Activated naive CD4-positive, alpha-beta T cell treated with anti-CD3 and anti-CD28 coated beads, Interleukin-2, amount 50 U/mL, for 16 hours (primary cell): ENCODE measurements around the gene AGTPBP1.

Source experiments
- DNase-seq: peaks from one replicate; pipeline ENCODE4 v3.0.0-alpha.2; 2020

The AGTPBP1 gene

GRCh38 chr9:85534340-85534739 is 207.4 kb downstream of the AGTPBP1 start:
- no peak for DNase-seq

- no peak for DNase-seq
Measured at GRCh38 chr9:85533538-85533937, 208.2 kb downstream of the AGTPBP1 start.

- DNase-seq: no peak
Measured at GRCh38 chr9:85530721-85531120, 211.0 kb downstream of the AGTPBP1 start.

GRCh38 chr9:85528607-85529006 is 213.1 kb downstream of the AGTPBP1 start:
- no peak for DNase-seq

- no peak for DNase-seq
Measured at GRCh38 chr9:85528142-85528541, 213.6 kb downstream of the AGTPBP1 start.

GRCh38 chr9:85527331-85528020 is 214.3 kb downstream of the AGTPBP1 start:
- no peak for DNase-seq

- no peak for DNase-seq
Measured at GRCh38 chr9:85524531-85524930, 217.2 kb downstream of the AGTPBP1 start.

- DNase-seq: no peak
Measured at GRCh38 chr9:85523202-85523601, 218.6 kb downstream of the AGTPBP1 start.

- DNase-seq: no peak
Measured at GRCh38 chr9:85522459-85523092, 219.2 kb downstream of the AGTPBP1 start.

- DNase-seq: no peak
Measured at GRCh38 chr9:85521371-85522197, 220.2 kb downstream of the AGTPBP1 start.

- DNase-seq: no peak
Measured at GRCh38 chr9:85516976-85517637, 224.6 kb downstream of the AGTPBP1 start.

GRCh38 chr9:85516455-85516854 is 225.3 kb downstream of the AGTPBP1 start:
- no peak for DNase-seq

- DNase-seq: no peak
Measured at GRCh38 chr9:85515021-85515420, 226.7 kb downstream of the AGTPBP1 start.

- no peak for DNase-seq
Measured at GRCh38 chr9:85514256-85514655, 227.5 kb downstream of the AGTPBP1 start.

GRCh38 chr9:85511746-85512145 is 230.0 kb downstream of the AGTPBP1 start:
- no peak for DNase-seq

- DNase-seq: no peak
Measured at GRCh38 chr9:85510830-85511504, 230.8 kb downstream of the AGTPBP1 start.

- DNase-seq: no peak
Measured at GRCh38 chr9:85508616-85509015, 233.1 kb downstream of the AGTPBP1 start.

- DNase-seq: no peak
Measured at GRCh38 chr9:85505612-85506011, 236.1 kb downstream of the AGTPBP1 start.

GRCh38 chr9:85502815-85503655 is 238.7 kb downstream of the AGTPBP1 start:
- no peak for DNase-seq

- DNase-seq: no peak
Measured at GRCh38 chr9:85501882-85502281, 239.9 kb downstream of the AGTPBP1 start.

GRCh38 chr9:85501456-85501855 is 240.3 kb downstream of the AGTPBP1 start:
- DNase-seq: no peak
